HL-60 (cell line): ENCODE data around the gene GOLT1B.

ENCODE experiments used
- DNase-seq, 2 experiments: peaks; one replicate each; pipeline ENCODE4 v3.0.0-alpha.2; 2010 to 2020; ENCODE audit warnings: low read depth in 1 of 2, low spot score in 1 of 2
- H3K27ac ChIP-seq: fragments of 250-450 bp; sonication (Bioruptor Pico); replicated peaks from 2 replicates; pipeline ENCODE4 v1.5.1; 2020; ENCODE audit warnings: mild to moderate bottlenecking, moderate library complexity
- H3K27me3 ChIP-seq: fragments of 250-450 bp; sonication (Bioruptor Pico); 2 replicates; pipeline ENCODE4 v1.5.1; 2021; ENCODE audit warnings: mild to moderate bottlenecking, moderate library complexity; ENCODE audit not compliant: insufficient read depth, poor library complexity, severe bottlenecking
- H3K4me3 ChIP-seq: replicated peaks from 2 replicates; pipeline ENCODE4 v1.5.1; 2011; ENCODE audit warnings: mild to moderate bottlenecking, control low read depth, low read length; ENCODE audit not compliant: insufficient read depth
- CTCF ChIP-seq: IDR thresholded peaks from one replicate; pipeline ENCODE4 v1.5.1; 2011; ENCODE audit warnings: low read length, control low read depth, inconsistent platforms; ENCODE audit not compliant: insufficient read depth
- GABPA ChIP-seq: IDR thresholded peaks from 2 replicates; pipeline ENCODE4 v1.6.1; 2012; ENCODE audit warnings: low read depth
- POLR2AphosphoS5 ChIP-seq: IDR thresholded peaks from 2 replicates; pipeline ENCODE4 v1.6.1; 2012; ENCODE audit warnings: low read depth
- REST ChIP-seq: IDR thresholded peaks from 2 replicates; pipeline ENCODE4 v1.6.1; 2012; ENCODE audit warnings: low read depth; ENCODE audit not compliant: insufficient replicate concordance
- SPI1 ChIP-seq: IDR thresholded peaks from 2 replicates; pipeline ENCODE4 v1.6.1; 2012; ENCODE audit warnings: low read depth, mild to moderate bottlenecking, borderline replicate concordance

The GOLT1B gene

GRCh38 chr12:21518451-21518850 is 16.9 kb downstream of the GOLT1B start:
- TF ChIP-seq GABPA (no peak), POLR2AphosphoS5 (no peak), CTCF (no peak), REST (no peak), SPI1 (no peak)
- H3K4me3 ChIP-seq, result no peak overlapping the region
- no peaks in the 10 kb centered on the region for H3K27me3 ChIP-seq
- no peak overlapping the region for H3K27ac ChIP-seq
- DNase-seq, result no peak

- TF ChIP-seq POLR2AphosphoS5 (no peak), GABPA (no peak), REST (no peak), CTCF (no peak), SPI1 (no peak)
- DNase-seq, result no peak
- no peak overlapping the region for H3K27ac ChIP-seq
- H3K27me3 ChIP-seq, result peaks cover 15% of the 10 kb centered on the region
- no peak overlapping the region for H3K4me3 ChIP-seq
These were observed 20.0 kb downstream of the GOLT1B start for GRCh38 chr12:21521541-21521940.

GRCh38 chr12:21523148-21523547 is 21.6 kb downstream of the GOLT1B start:
- Histone ChIP-seq H3K4me3 (no peak overlapping the region), H3K27me3 (peaks cover 29% of the 10 kb centered on the region), H3K27ac (no peak overlapping the region)
- TF ChIP-seq POLR2AphosphoS5, result no peak
- TF ChIP-seq REST, result no peak
- no peak for TF ChIP-seq SPI1
- TF ChIP-seq CTCF, result no peak
- no peak for TF ChIP-seq GABPA
- no peak for DNase-seq
